Keratinocyte (primary cell): ENCODE data around the gene PTRH2. TPM values are rescaled to one million over a fixed set of nuclear protein-coding genes. Genes with fewer than 3 reads are reported as not detected.

Experiments used
- DNase-seq: peaks from one replicate; pipeline ENCODE4 v3.0.0-alpha.2; 2011; ENCODE audit warnings: low read depth, missing footprints, low spot score
- FAIRE-seq: peaks from 2 replicates; lab custom pipeline; 2011; peaks lifted over from hg19 to GRCh38; lab: Jason Lieb, UNC
- H2AFZ ChIP-seq: 2 replicates; pipeline ENCODE4 v1.6.0; 2012; ENCODE audit warnings: low read length, control low read depth, inconsistent platforms; ENCODE audit not compliant: control insufficient read depth
- H3K27ac ChIP-seq: 2 replicates; pipeline ENCODE4 v1.5.1; 2011; ENCODE audit warnings: low read length; ENCODE audit not compliant: control insufficient read depth, insufficient read depth
- H3K27me3 ChIP-seq: 3 replicates; pipeline ENCODE4 v1.6.0; 2011; ENCODE audit warnings: low read length; ENCODE audit not compliant: control insufficient read depth, insufficient read depth; ENCODE audit errors: extremely low read depth
- H3K36me3 ChIP-seq, 2 experiments: 2 replicates in 1 of 2; 3 replicates in 1 of 2; pipeline ENCODE4 v1.5.1; 2011; ENCODE audit warnings: low read length in 2 of 2, mild to moderate bottlenecking in 1 of 2; ENCODE audit not compliant: control insufficient read depth in 2 of 2, insufficient read depth in 2 of 2; ENCODE audit errors: extremely low read depth in 1 of 2
- H3K4me1 ChIP-seq: 3 replicates; pipeline ENCODE4 v1.5.1; 2011; ENCODE audit warnings: low read length; ENCODE audit not compliant: control insufficient read depth, insufficient read depth; ENCODE audit errors: extremely low read depth
- H3K4me2 ChIP-seq: 3 replicates; pipeline ENCODE4 v1.6.0; 2011; ENCODE audit warnings: low read depth, low read length; ENCODE audit not compliant: control insufficient read depth, insufficient read depth; ENCODE audit errors: extremely low read depth
- H3K4me3 ChIP-seq, 3 experiments: fragments of 200-600 bp in 1 of 3; sonication (generic) in 1 of 3; 2 replicates in 2 of 3; 3 replicates in 1 of 3; pipeline ENCODE4 v1.5.1; 2011 to 2016; ENCODE audit warnings: low read length in 3 of 3, mild to moderate bottlenecking in 3 of 3, control low read depth in 2 of 3, inconsistent platforms in 1 of 3, low read depth in 1 of 3, mixed read lengths in 1 of 3, mixed run types in 1 of 3, moderate library complexity in 1 of 3; ENCODE audit not compliant: control insufficient read depth in 2 of 3, insufficient read depth in 2 of 3; ENCODE audit errors: extremely low read depth in 1 of 3
- H3K79me2 ChIP-seq: 2 replicates; pipeline ENCODE4 v1.6.0; 2012; ENCODE audit warnings: low read length; ENCODE audit not compliant: control insufficient read depth, insufficient read depth
- H3K9ac ChIP-seq: 3 replicates; pipeline ENCODE4 v1.6.0; 2011; ENCODE audit warnings: low read length; ENCODE audit not compliant: control insufficient read depth, insufficient read depth; ENCODE audit errors: extremely low read depth
- H3K9me1 ChIP-seq: 3 replicates; pipeline ENCODE4 v1.6.0; 2011; ENCODE audit warnings: low read length; ENCODE audit not compliant: control insufficient read depth, insufficient read depth; ENCODE audit errors: extremely low read depth
- H3K9me3 ChIP-seq: 2 replicates; pipeline ENCODE4 v1.5.1; 2012; ENCODE audit warnings: low read depth, low read length; ENCODE audit not compliant: control insufficient read depth
- H4K20me1 ChIP-seq: 3 replicates; pipeline ENCODE4 v1.6.0; 2011; ENCODE audit warnings: low read length; ENCODE audit not compliant: control insufficient read depth, insufficient read depth; ENCODE audit errors: extremely low read depth
- CTCF ChIP-seq, 3 experiments: IDR thresholded peaks in 1 of 3; conservative IDR thresholded peaks in 1 of 3; optimal IDR thresholded peaks in 1 of 3; 2 replicates in 2 of 3; 3 replicates in 1 of 3; pipeline versions ENCODE3 to v1.5.1; 2011; ENCODE audit warnings: low read length in 3 of 3, mild to moderate bottlenecking in 3 of 3, moderate library complexity in 2 of 3, control low read depth in 1 of 3, inconsistent platforms in 1 of 3; ENCODE audit not compliant: insufficient read depth in 2 of 3; ENCODE audit errors: extremely low read depth in 1 of 3
- EZH2 ChIP-seq: IDR thresholded peaks from one replicate; pipeline ENCODE4 v1.6.1; 2012; ENCODE audit warnings: inconsistent platforms, mild to moderate bottlenecking, low read length, moderate library complexity
- dilution Hi-C: fragments of 300-500 bp; cut with MboI; formaldehyde crosslinking; loops from one replicate; pipeline ENCODE4 v1.7.0; 2020; ENCODE audit warnings: low sequenced_read_pairs; ENCODE audit not compliant: extremely low pct_ligation_motif_present
- polyA plus RNA-seq, 5 experiments: library from polyadenylated mRNA; depleted of rRNA in 3 of 5; stranded (reverse) in 3 of 5; stranded (forward) in 1 of 5; unstranded in 1 of 5; fragments of >200 nt; gene quantifications; 1 replicate in 1 of 5; 2 replicates in 3 of 5; 3 replicates in 1 of 5; pipeline versions ENCODE4 v1.2.1 to v1.2.3, GENCODE V29; 2011 to 2012; ENCODE audit warnings: missing spikeins in 2 of 5, low read depth in 1 of 5, low replicate concordance in 1 of 5

Gene PTRH2
- polyA plus RNA-seq, 1 donor (not counting 4 experiments of a cell fraction or from before 2014, with no cell fraction given): 107 TPM

DNA sequence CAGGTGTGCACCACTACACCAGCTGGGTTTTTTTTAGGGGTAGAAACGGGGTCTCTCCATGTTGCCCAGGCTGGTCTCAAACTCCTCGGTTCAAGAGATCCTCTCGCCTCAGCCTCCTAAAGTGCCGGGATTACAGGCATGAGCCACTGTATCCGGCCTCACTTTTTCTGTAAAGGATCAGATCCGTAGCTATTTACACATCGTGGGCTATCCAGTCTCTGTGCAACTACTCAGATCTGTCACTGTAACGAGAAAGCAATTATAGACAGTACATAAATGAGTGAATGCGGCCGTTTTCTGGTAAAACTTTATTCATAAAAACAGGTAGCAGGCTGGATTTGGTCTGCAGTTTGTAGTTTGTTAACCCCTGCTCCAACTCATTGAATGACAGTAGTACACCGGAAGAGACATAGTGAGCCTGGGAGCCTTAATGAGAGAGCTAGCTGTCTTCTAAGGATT is 44.8 kb upstream of the PTRH2 start:
- peaks cover 28% of the 10 kb centered on the region for H3K4me1 ChIP-seq
- H3K4me2 ChIP-seq: no peak overlapping the region
- dilution Hi-C loops: no loop called here
- FAIRE-seq (no peak), DNase-seq (no peak)
- H3K4me3 ChIP-seq: no peak overlapping the region
- H4K20me1 ChIP-seq: no peaks in the 10 kb centered on the region
- no peaks in the 10 kb centered on the region for H3K9me3 ChIP-seq
- H3K9me1 ChIP-seq: no peaks in the 10 kb centered on the region
- no peaks in the 10 kb centered on the region for H3K36me3 ChIP-seq
- no peak overlapping the region for H3K27ac ChIP-seq
- no peaks in the 10 kb centered on the region for H3K27me3 ChIP-seq
- no peak overlapping the region for H2AFZ ChIP-seq
- no peaks in the 10 kb centered on the region for H3K79me2 ChIP-seq
- TF ChIP-seq CTCF (optimal IDR thresholded peaks at IDR 0.05 in 1 of 3, IDR thresholded peaks at IDR 0.05 in 1 of 3, conservative IDR thresholded peaks at IDR 0.05 in 1 of 3; ENCODE audit: extremely low read depth in 1 of 3, insufficient read depth in 2 of 3, low read length in 3 of 3): no peak
- TF ChIP-seq EZH2: no peak
- no peak overlapping the region for H3K9ac ChIP-seq

DNA sequence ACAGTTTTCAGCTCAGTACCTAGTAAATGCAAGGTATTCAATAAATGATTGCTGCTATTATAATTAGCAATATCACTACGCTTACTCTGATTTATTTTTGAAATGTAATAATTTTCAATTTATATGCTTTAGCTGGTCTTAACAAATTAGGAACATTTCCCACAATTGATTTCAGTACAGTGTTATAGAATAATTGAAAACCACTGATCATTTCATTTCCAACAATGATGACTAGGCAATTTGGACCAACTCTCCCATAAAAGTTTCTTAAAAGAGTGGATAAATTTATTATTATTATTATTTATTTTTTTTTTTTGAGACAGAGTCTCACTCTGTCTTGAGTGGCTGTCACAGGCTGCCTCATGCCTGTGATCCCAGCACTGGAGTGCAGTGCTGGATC is 41.4 kb upstream of the PTRH2 start:
- H3K27me3 ChIP-seq: no peaks in the 10 kb centered on the region
- H3K4me1 ChIP-seq: no peaks in the 10 kb centered on the region
- H3K4me2 ChIP-seq: no peak overlapping the region
- FAIRE-seq (no peak), DNase-seq (no peak)
- dilution Hi-C loops: no loop called here
- no peaks in the 10 kb centered on the region for H3K79me2 ChIP-seq
- H3K9me1 ChIP-seq: no peaks in the 10 kb centered on the region
- no peak overlapping the region for H2AFZ ChIP-seq
- TF ChIP-seq CTCF (optimal IDR thresholded peaks at IDR 0.05 in 1 of 3, IDR thresholded peaks at IDR 0.05 in 1 of 3, conservative IDR thresholded peaks at IDR 0.05 in 1 of 3; ENCODE audit: extremely low read depth in 1 of 3, insufficient read depth in 2 of 3, low read length in 3 of 3): no peak
- no peak for TF ChIP-seq EZH2
- H3K36me3 ChIP-seq: no peaks in the 10 kb centered on the region
- H3K4me3 ChIP-seq: no peak overlapping the region
- no peaks in the 10 kb centered on the region for H4K20me1 ChIP-seq
- H3K27ac ChIP-seq: no peak overlapping the region
- H3K9ac ChIP-seq: no peak overlapping the region
- H3K9me3 ChIP-seq: no peaks in the 10 kb centered on the region
